Choroid plexus epithelial cell (primary cell): ENCODE data around the gene TMEM52.

Experiments used
- DNase-seq: peaks from one replicate; pipeline ENCODE4 v3.0.0-alpha.2; 2010; ENCODE audit warnings: low read depth
- H3K4me3 ChIP-seq: 2 replicates; pipeline ENCODE4 v1.5.1; 2011; ENCODE audit warnings: low read depth, mild to moderate bottlenecking, control low read depth, low read length, moderate library complexity
- CTCF ChIP-seq: conservative IDR thresholded peaks from 2 replicates; pipeline ENCODE4 v1.5.1; 2011; ENCODE audit warnings: low read depth, mild to moderate bottlenecking, control low read depth, inconsistent platforms, low read length, moderate library complexity

Gene TMEM52

GRCh38 chr1:1941868-1942752 lies 23.0 kb upstream of the TMEM52 start:
- TF ChIP-seq CTCF: no peak
- H3K4me3 ChIP-seq: no peak overlapping the region
- DNase-seq: no peak

GRCh38 chr1:1941211-1941841 lies 22.2 kb upstream of the TMEM52 start:
- DNase-seq: no peak
- no peak for TF ChIP-seq CTCF

GRCh38 chr1:1940123-1940425 lies 21.0 kb upstream of the TMEM52 start:
- TF ChIP-seq CTCF: no peak
- H3K4me3 ChIP-seq: no peak overlapping the region
- DNase-seq: no peak

More at GRCh38 chr1:1941211-1941841, 22.2 kb upstream of the TMEM52 start:
- no peak overlapping the region for H3K4me3 ChIP-seq

GRCh38 chr1:1939296-1940122 lies 20.4 kb upstream of the TMEM52 start:
- DNase-seq: no peak
- no peak for TF ChIP-seq CTCF
- H3K4me3 ChIP-seq: no peak overlapping the region

- H3K4me3 ChIP-seq: no peak overlapping the region
- TF ChIP-seq CTCF: no peak
- DNase-seq: no peak
Observed at GRCh38 chr1:1938613-1939295, 19.7 kb upstream of the TMEM52 start.

- no peak overlapping the region for H3K4me3 ChIP-seq
- no peak for TF ChIP-seq CTCF
- no peak for DNase-seq
Observed at GRCh38 chr1:1938276-1938573, 19.1 kb upstream of the TMEM52 start.
